ENCODE results near the gene GNAT2. TPM values are rescaled to one million over a fixed set of nuclear protein-coding genes. Genes with fewer than 3 reads are reported as not detected.

The GNAT2 gene
- total RNA-seq, 1 donor from 2014 or later: not detected

DNA sequence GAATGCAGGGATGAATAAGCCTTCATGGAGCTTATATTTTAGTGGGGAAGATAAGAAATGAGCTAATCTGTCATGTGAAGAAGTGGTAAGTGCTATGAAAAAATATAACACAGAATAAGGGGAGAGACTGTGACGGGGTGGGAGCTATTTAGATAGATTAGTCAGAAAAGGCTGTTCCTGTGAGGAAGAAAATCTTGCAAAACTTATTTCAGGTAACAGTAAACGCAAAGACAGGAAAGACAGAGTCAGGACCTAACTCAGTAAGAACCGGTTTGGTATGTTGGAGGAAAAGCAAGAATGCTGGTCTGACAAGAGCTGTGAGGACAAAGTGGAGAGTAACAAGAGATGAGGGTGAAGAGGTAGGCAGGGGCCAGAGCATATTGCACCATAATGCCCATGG, 49.0 kb downstream of the GNAT2 start:
- ChIA-PET POLR2A (interaction anchor here (0.7 to 2.7 kb wide), 2 partner anchors 15 to 22 kb away, joined by 4 to 13 read pairs; partner anchors contain the start of gene GNAI3), CTCF (interaction anchor here (2.2 to 2.4 kb wide), 2 partner anchors 24 to 69 kb away, joined by 7 to 8 read pairs; no protein-coding TSS in a partner anchor)
- TF ChIP-seq, protein P1, sequence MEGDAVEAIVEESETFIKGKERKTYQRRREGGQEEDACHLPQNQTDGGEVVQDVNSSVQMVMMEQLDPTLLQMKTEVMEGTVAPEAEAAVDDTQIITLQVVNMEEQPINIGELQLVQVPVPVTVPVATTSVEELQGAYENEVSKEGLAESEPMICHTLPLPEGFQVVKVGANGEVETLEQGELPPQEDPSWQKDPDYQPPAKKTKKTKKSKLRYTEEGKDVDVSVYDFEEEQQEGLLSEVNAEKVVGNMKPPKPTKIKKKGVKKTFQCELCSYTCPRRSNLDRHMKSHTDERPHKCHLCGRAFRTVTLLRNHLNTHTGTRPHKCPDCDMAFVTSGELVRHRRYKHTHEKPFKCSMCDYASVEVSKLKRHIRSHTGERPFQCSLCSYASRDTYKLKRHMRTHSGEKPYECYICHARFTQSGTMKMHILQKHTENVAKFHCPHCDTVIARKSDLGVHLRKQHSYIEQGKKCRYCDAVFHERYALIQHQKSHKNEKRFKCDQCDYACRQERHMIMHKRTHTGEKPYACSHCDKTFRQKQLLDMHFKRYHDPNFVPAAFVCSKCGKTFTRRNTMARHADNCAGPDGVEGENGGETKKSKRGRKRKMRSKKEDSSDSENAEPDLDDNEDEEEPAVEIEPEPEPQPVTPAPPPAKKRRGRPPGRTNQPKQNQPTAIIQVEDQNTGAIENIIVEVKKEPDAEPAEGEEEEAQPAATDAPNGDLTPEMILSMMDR (IDR thresholded peaks at IDR 0.05): no peak
- ATAC-seq (ENCODE audit: low read depth) (no peak), DNase-seq (no peak)
- H3K36me3 Mint-ChIP-seq (ENCODE audit: low read depth): peaks cover 10% of the 10 kb centered on the region
- intact Hi-C loops (cut with micrococcal nuclease): no loop called here
- peaks cover 34% of the 10 kb centered on the region for H3K4me1 Mint-ChIP-seq
- no peaks in the 10 kb centered on the region for H3K27me3 Mint-ChIP-seq
- no peak overlapping the region for H3K27ac Mint-ChIP-seq
- no peaks in the 10 kb centered on the region for H3K9me3 Mint-ChIP-seq
- no peak overlapping the region for H3K4me3 Mint-ChIP-seq

DNA sequence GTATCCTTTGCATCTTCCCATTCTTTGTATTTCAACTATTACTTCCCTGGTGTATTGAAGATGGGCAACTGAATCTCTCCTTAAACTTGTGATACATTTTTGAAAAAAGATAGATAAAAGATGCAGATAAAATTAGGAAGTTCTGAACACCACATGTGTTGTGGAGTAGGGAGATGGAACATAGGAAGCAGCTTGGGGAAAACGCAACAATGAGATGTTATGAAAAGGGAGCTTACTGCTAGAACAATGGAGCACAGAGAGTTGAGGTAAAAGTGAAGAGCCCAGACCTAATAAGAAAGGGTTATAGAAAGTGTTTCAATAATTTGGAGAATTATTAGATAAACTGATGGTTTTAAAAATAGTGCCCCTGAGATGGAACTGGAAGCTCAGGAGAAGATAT, 50.1 kb downstream of the GNAT2 start:
- Mint-ChIP-seq H3K27me3 (no peaks in the 10 kb centered on the region), H3K9me3 (no peaks in the 10 kb centered on the region), H3K4me3 (no peak overlapping the region), H3K27ac (no peak overlapping the region), H3K36me3 (ENCODE audit: low read depth) (peaks cover 2% of the 10 kb centered on the region), H3K4me1 (peaks cover 40% of the 10 kb centered on the region)
- ChIA-PET POLR2A (interaction anchor here (2.7 kb wide), 1 partner anchor 21 kb away, joined by 13 read pairs; the partner anchor contains the start of gene GNAI3), CTCF (interaction anchor here (1.0 to 2.4 kb wide), 3 partner anchors 9 to 70 kb away, joined by 3 to 8 read pairs (median 7); no protein-coding TSS in a partner anchor)
- intact Hi-C loops (cut with micrococcal nuclease): loop anchor here (2.0 kb wide), 1 partner anchor 15 kb away; no protein-coding TSS in a partner anchor
- DNase-seq (no peak), ATAC-seq (ENCODE audit: low read depth) (no peak)
- TF ChIP-seq, protein P1 (IDR thresholded peaks at IDR 0.05): no peak

DNA sequence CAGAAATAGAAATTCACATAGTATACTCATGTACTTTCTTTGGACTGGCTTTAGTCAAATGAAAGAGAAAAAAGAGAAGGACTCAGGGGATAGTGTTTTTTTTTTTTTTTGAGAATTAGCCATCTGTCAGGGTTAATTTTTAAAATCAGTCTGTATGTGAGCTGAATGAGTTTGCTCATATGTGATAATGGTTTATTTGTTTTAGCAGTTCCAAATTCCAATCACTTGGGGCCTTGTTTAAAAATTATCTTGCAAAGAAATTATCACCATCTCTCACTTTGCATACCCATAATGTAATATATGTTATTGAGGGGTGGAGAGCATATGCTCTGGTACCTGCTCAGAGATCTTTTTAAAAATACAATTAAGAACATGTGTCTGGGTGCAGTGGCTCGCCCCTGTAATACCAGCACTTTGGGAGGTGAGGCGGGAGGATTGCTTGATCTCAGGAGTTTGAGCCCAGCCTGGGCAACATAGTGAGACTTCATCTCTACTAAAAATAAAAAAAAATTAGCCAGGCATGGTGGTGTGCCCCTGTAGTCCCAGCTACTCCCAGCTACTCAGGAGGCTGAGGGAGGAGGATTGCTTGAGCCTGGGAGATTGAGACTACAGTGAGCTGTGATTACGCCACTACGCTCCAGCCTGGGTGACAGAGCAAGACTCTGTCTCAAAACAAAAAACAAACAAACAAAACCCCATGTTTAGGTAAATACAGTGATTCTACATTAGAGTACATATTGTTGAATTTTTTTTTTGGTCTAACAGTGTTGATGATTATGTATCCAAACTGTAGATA, 51.3 kb downstream of the GNAT2 start:
- H3K9me3 Mint-ChIP-seq: no peaks in the 10 kb centered on the region
- H3K36me3 Mint-ChIP-seq (ENCODE audit: low read depth): peaks cover 2% of the 10 kb centered on the region
- TF ChIP-seq, protein P1 (IDR thresholded peaks at IDR 0.05): no peak
- ATAC-seq (ENCODE audit: low read depth) (no peak), DNase-seq (no peak)
- ChIA-PET POLR2A (interaction anchor here (2.7 kb wide), 1 partner anchor 19 kb away, joined by 13 read pairs; the partner anchor contains the start of gene GNAI3), CTCF (no interaction called here)
- no peaks in the 10 kb centered on the region for H3K27me3 Mint-ChIP-seq
- intact Hi-C loops (cut with micrococcal nuclease): loop anchor here (2.0 kb wide), 1 partner anchor 17 kb away; no protein-coding TSS in a partner anchor
- H3K4me1 Mint-ChIP-seq: peaks cover 35% of the 10 kb centered on the region
- peak overlapping the region; percentile 50 for H3K4me3 Mint-ChIP-seq
- H3K27ac Mint-ChIP-seq: no peak overlapping the region

DNA sequence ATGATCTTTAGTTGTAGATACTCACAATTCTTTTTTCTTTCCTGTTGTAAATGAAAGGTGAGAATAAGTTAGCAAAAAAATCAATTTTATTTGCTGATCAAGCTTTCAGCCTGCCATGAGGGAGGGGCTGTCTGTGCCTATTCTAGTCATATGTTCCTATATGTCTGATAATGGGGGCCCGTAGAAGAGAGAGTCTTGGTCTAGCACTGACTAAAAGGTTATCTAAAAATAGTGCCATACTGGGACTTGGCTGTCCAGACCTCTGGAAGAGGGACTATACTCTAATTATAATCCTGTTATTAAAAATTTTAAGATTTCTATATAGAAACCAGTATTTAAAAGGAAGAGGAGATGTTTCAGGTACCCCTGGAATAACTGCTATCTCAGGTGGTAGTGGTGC, 52.4 kb downstream of the GNAT2 start:
- H3K27ac Mint-ChIP-seq: no peak overlapping the region
- H3K36me3 Mint-ChIP-seq (ENCODE audit: low read depth): peaks cover 2% of the 10 kb centered on the region
- CTCF ChIA-PET: no interaction called here
- no peak for ATAC-seq (ENCODE audit: low read depth)
- no peak for DNase-seq
- no peak overlapping the region for H3K4me3 Mint-ChIP-seq
- intact Hi-C loops (cut with micrococcal nuclease): no loop called here
- H3K27me3 Mint-ChIP-seq: no peaks in the 10 kb centered on the region
- H3K9me3 Mint-ChIP-seq: no peaks in the 10 kb centered on the region
- TF ChIP-seq, protein P1 (IDR thresholded peaks at IDR 0.05): no peak
- POLR2A ChIA-PET: no interaction called here
- peaks cover 35% of the 10 kb centered on the region for H3K4me1 Mint-ChIP-seq

DNA sequence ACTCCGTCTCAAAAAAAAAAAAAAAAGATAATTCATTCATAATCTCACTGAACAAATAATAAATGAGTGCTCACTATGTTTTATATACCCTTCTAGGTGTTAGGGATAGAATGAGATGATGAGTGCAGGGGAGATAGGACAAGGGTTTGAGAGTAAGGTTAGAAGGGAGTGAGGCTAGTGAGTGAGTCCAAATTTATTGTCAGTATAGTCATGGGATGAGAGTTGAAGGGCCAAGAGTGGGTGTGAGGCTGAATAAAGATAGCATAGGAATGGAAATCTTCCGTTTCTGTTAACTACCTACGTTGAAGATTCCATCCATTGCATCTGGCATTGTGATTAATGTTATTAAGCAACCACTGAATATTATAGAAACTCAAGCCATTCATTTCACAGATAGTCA, 54.2 kb downstream of the GNAT2 start:
- intact Hi-C loops (cut with micrococcal nuclease): no loop called here
- no peak for ATAC-seq (ENCODE audit: low read depth)
- no peaks in the 10 kb centered on the region for H3K27me3 Mint-ChIP-seq
- POLR2A ChIA-PET: interaction anchor here (1.3 kb wide), 1 partner anchor 17 kb away, joined by 4 read pairs; the partner anchor contains the start of gene GNAI3
- no peaks in the 10 kb centered on the region for H3K9me3 Mint-ChIP-seq
- no peak overlapping the region for H3K4me3 Mint-ChIP-seq
- peaks cover 2% of the 10 kb centered on the region for H3K36me3 Mint-ChIP-seq (ENCODE audit: low read depth)
- no peak overlapping the region for H3K27ac Mint-ChIP-seq
- CTCF ChIA-PET: interaction anchor here (0.8 kb wide), 1 partner anchor 68 kb away, joined by 3 read pairs; no protein-coding TSS in a partner anchor
- no peak for DNase-seq
- H3K4me1 Mint-ChIP-seq: peaks cover 51% of the 10 kb centered on the region
- TF ChIP-seq, protein P1 (IDR thresholded peaks at IDR 0.05): no peak

All from activated B cell treated with CpG ODN at 0.5 μM for 24 hours (primary cell).